K562 (cell line): Measurements from ENCODE around the gene CBX4. TPM values are rescaled to one million over a fixed set of nuclear protein-coding genes. Genes with fewer than 3 reads are reported as not detected.

Source experiments
- GABPA ChIP-seq: fragments of 200-800 bp; sonication (Bioruptor generic); conservative IDR thresholded peaks from 2 replicates; pipeline ENCODE4 v1.6.1; 2016; ENCODE audit warnings: low read depth, missing genetic modification characterization, missing compliant biosample characterization
- KAT2B ChIP-seq: IDR thresholded peaks from one replicate; pipeline ENCODE4 v1.6.1; 2012; ENCODE audit warnings: low read depth, mild to moderate bottlenecking, control low read depth, inconsistent platforms, low read length, moderate library complexity
- REST ChIP-seq, 2 experiments: fragments of 450-650 bp; formaldehyde crosslinking in 1 of 2; IDR thresholded peaks; 2 replicates each; pipeline versions ENCODE4 v1.4.0 to v1.6.1; 2014 to 2020; ENCODE audit warnings: mild to moderate bottlenecking in 2 of 2, borderline replicate concordance in 1 of 2, low read depth in 1 of 2
- SMAD3 ChIP-seq: fragments of 450-650 bp; formaldehyde crosslinking; conservative IDR thresholded peaks from 2 replicates; pipeline ENCODE4 v1.4.0; 2020; ENCODE audit warnings: mild to moderate bottlenecking
- SNIP1 ChIP-seq: fragments of 450-650 bp; IDR thresholded peaks from 2 replicates; pipeline ENCODE4 v1.7.1; 2017; ENCODE audit warnings: low read depth, mild to moderate bottlenecking
- TBL1XR1 ChIP-seq, 2 experiments: IDR thresholded peaks; 2 replicates each; pipeline ENCODE4 v1.6.1; 2012; ENCODE audit warnings: improper control_type of control experiment in 2 of 2, low read length in 2 of 2, mild to moderate bottlenecking in 1 of 2
- TFAP4 ChIP-seq: sonication (generic); formaldehyde crosslinking; IDR thresholded peaks from 2 replicates; pipeline ENCODE4 v1.8.0; 2022; ENCODE audit warnings: missing genetic modification reagents, mild to moderate bottlenecking, moderate library complexity, borderline replicate concordance
- ZC3H4 ChIP-seq: sonication (generic); formaldehyde crosslinking; IDR thresholded peaks from 2 replicates; pipeline ENCODE4 v1.9.0; 2021; ENCODE audit warnings: missing genetic modification reagents, borderline replicate concordance
- ZNF174 ChIP-seq: fragments of 250-450 bp; sonication (Bioruptor Pico); IDR thresholded peaks from 2 replicates; pipeline ENCODE4 v1.4.0; 2020; ENCODE audit warnings: mild to moderate bottlenecking
- ZNF518B ChIP-seq: fragments of 250-450 bp; sonication (Bioruptor Pico); IDR thresholded peaks from 2 replicates; pipeline ENCODE4 v1.5.0; 2021; ENCODE audit warnings: mild to moderate bottlenecking, moderate library complexity
- ZNF655 ChIP-seq: fragments of 250-450 bp; sonication (Bioruptor Pico); IDR thresholded peaks from 2 replicates; pipeline ENCODE4 v1.5.0; 2021
- ZNF695 ChIP-seq: fragments of 450-650 bp; formaldehyde crosslinking; IDR thresholded peaks from 2 replicates; pipeline ENCODE4 v1.4.0; 2020; ENCODE audit warnings: mild to moderate bottlenecking, moderate library complexity
- polyA plus RNA-seq, 8 experiments: library from polyadenylated mRNA; depleted of rRNA in 4 of 8; stranded (reverse) in 5 of 8; unstranded in 3 of 8; fragments of >200 nt; fragmentation: Nextera tagmentation in 2 of 8; fragmentation: Illumina TruSeq in 1 of 8; extraction: Ambion mirVana in 2 of 8; extraction: Trizol in 1 of 8; gene quantifications; 2 replicates each; pipeline versions ENCODE4 v1.2.1 to v1.2.3, GENCODE V29; 2011 to 2014; ENCODE audit warnings: inconsistent platforms in 1 of 8, missing spikeins in 1 of 8
- total RNA-seq, 7 experiments: library from RNA; depleted of rRNA in 6 of 7; stranded (reverse); fragments of >200 nt in 6 of 7; fragmentation: Illumina TruSeq in 2 of 7; extraction: Trizol in 2 of 7; gene quantifications; 2 replicates each; pipeline versions ENCODE4 v1.2.1 to v1.2.3, GENCODE V29; 2011 to 2021; ENCODE audit warnings: low replicate concordance in 1 of 7

CBX4 gene
- total and polyA plus RNA-seq, 9 of the 15 experiments (the other 6 are each of a cell fraction or from before 2014, with no cell fraction given), result 0.98 to 50.5 (median 10.0) TPM

- TF ChIP-seq TFAP4 (CRISPR knock-in tag), result peak; percentile 48; the same call in 1 of the 2 replicates
- TF ChIP-seq KAT2B, result no peak
- no peak for TF ChIP-seq ZNF655
- no peak for TF ChIP-seq ZNF518B (CRISPR knock-in tag)
- no peak for TF ChIP-seq ZNF174 (CRISPR knock-in tag)
- TF ChIP-seq ZC3H4, result peak; percentile 89; the same call in 1 of the 2 replicates
- no peak for TF ChIP-seq ZNF695
- TF ChIP-seq TBL1XR1 (IDR thresholded peaks at IDR 0.05; ENCODE audit: low read length in 2 of 2), result no peak; a peak in 1 of 4 replicates
- TF ChIP-seq REST (IDR thresholded peaks at IDR 0.05; ENCODE audit: borderline replicate concordance), result no peak
- no peak for TF ChIP-seq REST (CRISPR knock-in tag; IDR thresholded peaks at IDR 0.05; ENCODE audit: low read depth)
- TF ChIP-seq SMAD3 (CRISPR knock-in tag), result 0 out of 2 replicates have a peak, but pooled peaks have one; percentile 27
- peak; percentile 64 for TF ChIP-seq GABPA
- TF ChIP-seq SNIP1, result no peak
Observed at GRCh38 chr17:79832218-79833109, 6.8 kb downstream of the CBX4 start (continued).
